Type B pancreatic cell (in vitro differentiated cells): ENCODE data around the gene FIGN. TPM values are rescaled to one million over a fixed set of nuclear protein-coding genes. Genes with fewer than 3 reads are reported as not detected.

Experiments
- DNase-seq: peaks from one replicate; pipeline ENCODE4 v3.0.0; 2021; ENCODE audit warnings: mixed read lengths; ENCODE audit not compliant: unreplicated experiment; ENCODE audit errors: extremely low spot score
- H3K27ac Mint-ChIP-seq: 2 replicates; pipeline ENCODE4 v1.8.0; 2021; ENCODE audit warnings: mild to moderate bottlenecking, mixed read lengths
- H3K27me3 Mint-ChIP-seq: 2 replicates; pipeline ENCODE4 v1.8.0; 2021; ENCODE audit warnings: mixed read lengths
- H3K36me3 Mint-ChIP-seq: 2 replicates; pipeline ENCODE4 v1.8.0; 2021; ENCODE audit warnings: mixed read lengths
- H3K4me1 Mint-ChIP-seq: one replicate; pipeline ENCODE4 v1.8.0; 2021; ENCODE audit warnings: mixed read lengths; ENCODE audit not compliant: unreplicated experiment
- H3K4me3 Mint-ChIP-seq: 2 replicates; pipeline ENCODE4 v1.8.0; 2021; ENCODE audit warnings: mild to moderate bottlenecking, mixed read lengths
- H3K9me3 Mint-ChIP-seq: 2 replicates; pipeline ENCODE4 v1.8.0; 2021; ENCODE audit warnings: mixed read lengths
- CTCF ChIP-seq: fragments of 200-600 bp; sonication (generic); conservative IDR thresholded peaks from 2 replicates; pipeline ENCODE4 v1.5.0; 2021; ENCODE audit warnings: antibody characterized with exemption, mild to moderate bottlenecking
- total RNA-seq: library from RNA; stranded (reverse); gene quantifications from 2 replicates; pipeline ENCODE4 v1.2.1, GENCODE V29; 2021; ENCODE audit warnings: low replicate concordance

Gene FIGN
- total RNA-seq, 1 donor from 2014 or later: 19.5 TPM

- H3K36me3 Mint-ChIP-seq: no peaks in the 10 kb centered on the region
- no peaks in the 10 kb centered on the region for H3K4me1 Mint-ChIP-seq
- no peak overlapping the region for H3K27ac Mint-ChIP-seq
- H3K4me3 Mint-ChIP-seq: no peak overlapping the region
- no peak for DNase-seq
- no peaks in the 10 kb centered on the region for H3K27me3 Mint-ChIP-seq
- H3K9me3 Mint-ChIP-seq: no peaks in the 10 kb centered on the region
- no peak for TF ChIP-seq CTCF
Observed at GRCh38 chr2:163563336-163563735, 172.5 kb downstream of the FIGN start.

DNA sequence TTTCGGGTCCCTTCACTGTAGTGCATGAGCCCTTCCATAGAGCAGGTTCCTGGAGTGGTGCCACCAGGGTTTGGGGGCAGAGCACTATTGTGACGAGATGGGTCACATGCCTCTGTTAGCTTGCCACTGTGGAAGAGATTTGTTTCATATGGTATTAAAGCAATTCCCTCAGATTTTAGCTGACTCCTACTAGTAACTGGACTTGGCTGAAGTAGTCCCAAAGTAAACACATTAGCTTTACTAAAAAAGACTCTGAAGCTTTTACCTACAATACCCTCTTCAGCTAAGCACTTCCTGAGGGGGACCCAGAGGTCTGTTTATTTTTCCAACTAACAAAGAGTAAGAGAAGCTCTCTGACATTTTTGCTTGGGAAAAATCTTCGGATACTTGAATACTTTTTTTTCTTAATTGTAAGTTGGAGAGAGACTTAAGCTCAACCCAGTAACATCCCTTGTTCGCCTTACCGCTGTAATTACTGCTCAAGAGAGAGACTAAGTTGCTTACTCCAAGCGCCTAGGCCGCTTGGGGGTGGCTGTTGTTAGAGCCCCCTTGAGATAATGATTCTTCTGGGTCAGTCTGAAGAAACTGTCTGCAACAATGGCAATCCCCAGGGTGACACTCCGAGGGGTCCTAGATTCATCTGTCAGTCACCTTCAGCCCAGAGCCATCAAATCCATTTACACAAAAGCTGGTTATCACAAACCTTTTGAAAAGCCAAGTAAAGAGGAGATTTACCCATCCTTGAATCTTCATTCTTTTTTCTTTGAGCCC, 177.4 kb downstream of the FIGN start:
- Mint-ChIP-seq H3K9me3 (peaks cover 4% of the 10 kb centered on the region), H3K27me3 (no peaks in the 10 kb centered on the region), H3K36me3 (no peaks in the 10 kb centered on the region), H3K27ac (no peak overlapping the region), H3K4me3 (no peak overlapping the region), H3K4me1 (peaks cover 13% of the 10 kb centered on the region)
- DNase-seq: no peak
- no peak for TF ChIP-seq CTCF

- H3K9me3 Mint-ChIP-seq: peaks cover 4% of the 10 kb centered on the region
- DNase-seq: no peak
- no peak overlapping the region for H3K4me3 Mint-ChIP-seq
- H3K36me3 Mint-ChIP-seq: no peaks in the 10 kb centered on the region
- no peak overlapping the region for H3K27ac Mint-ChIP-seq
- no peaks in the 10 kb centered on the region for H3K27me3 Mint-ChIP-seq
- TF ChIP-seq CTCF: no peak
- peaks cover 13% of the 10 kb centered on the region for H3K4me1 Mint-ChIP-seq
Observed at GRCh38 chr2:163556511-163556910, 179.3 kb downstream of the FIGN start.

DNA sequence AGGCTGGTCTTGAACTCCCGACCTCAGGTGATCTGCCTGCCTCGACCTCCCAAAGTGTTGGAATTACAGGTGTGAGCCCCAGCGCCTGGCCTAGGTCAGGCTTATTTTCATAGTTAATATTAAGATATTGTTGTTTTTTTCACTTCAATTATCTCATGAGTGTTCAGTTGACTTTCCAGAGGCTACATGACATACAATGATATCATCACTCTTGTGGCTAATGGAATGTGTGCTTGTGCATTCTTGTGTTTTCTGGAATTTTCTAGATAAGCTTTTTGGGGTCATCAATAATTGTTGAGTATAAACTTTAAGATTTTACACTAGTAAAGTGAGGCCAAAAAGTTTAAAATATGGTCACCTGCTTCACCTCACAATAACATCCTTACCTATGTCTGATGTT, 180.9 kb downstream of the FIGN start:
- H3K4me1 Mint-ChIP-seq: peaks cover 13% of the 10 kb centered on the region
- H3K36me3 Mint-ChIP-seq: no peaks in the 10 kb centered on the region
- peaks cover 4% of the 10 kb centered on the region for H3K9me3 Mint-ChIP-seq
- H3K27ac Mint-ChIP-seq: no peak overlapping the region
- no peak for TF ChIP-seq CTCF
- no peak overlapping the region for H3K4me3 Mint-ChIP-seq
- DNase-seq: no peak
- H3K27me3 Mint-ChIP-seq: no peaks in the 10 kb centered on the region

DNA sequence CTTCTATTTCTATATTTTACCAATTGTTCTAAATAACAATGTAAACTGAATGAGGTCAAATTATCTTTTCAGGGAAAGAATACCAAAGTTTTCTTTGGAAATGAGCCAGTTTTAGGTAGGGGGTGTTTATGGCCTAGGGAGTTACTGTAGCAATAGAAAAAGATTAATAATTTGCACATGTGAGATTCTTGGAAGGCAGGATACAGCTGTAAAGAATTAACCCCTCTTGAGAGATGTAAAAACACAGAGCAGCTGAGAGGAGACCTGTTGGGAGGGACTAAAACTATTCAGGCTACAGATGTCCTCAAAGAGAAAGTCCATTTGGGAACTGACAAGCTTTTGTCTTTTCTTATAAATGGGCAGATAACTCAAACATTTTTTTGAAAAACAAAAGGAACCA, 182.2 kb downstream of the FIGN start:
- DNase-seq: no peak
- TF ChIP-seq CTCF: no peak
- Mint-ChIP-seq H3K9me3 (peaks cover 4% of the 10 kb centered on the region), H3K4me3 (no peak overlapping the region), H3K4me1 (peaks cover 13% of the 10 kb centered on the region), H3K27me3 (no peaks in the 10 kb centered on the region), H3K27ac (no peak overlapping the region), H3K36me3 (no peaks in the 10 kb centered on the region)

DNA sequence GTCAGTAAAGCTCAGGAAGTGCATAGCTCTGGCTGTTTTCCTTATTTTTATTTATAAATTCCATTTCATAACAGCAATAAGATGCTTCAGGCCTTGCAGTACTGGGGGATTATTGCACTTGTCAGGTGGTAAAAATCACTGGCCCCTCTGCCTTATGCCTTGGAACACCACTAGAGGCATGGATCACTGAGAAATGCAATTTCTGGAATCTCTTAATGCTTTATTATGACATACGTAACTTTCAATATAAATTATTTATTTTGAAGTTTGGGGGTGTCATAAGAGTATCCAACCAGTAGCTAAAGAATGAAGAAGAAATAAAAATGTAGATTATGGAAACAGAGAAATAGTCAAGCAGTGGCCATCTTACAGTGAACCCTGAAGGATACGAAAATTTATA, 183.1 kb downstream of the FIGN start:
- H3K9me3 Mint-ChIP-seq: peaks cover 2% of the 10 kb centered on the region
- no peak overlapping the region for H3K4me3 Mint-ChIP-seq
- no peak for DNase-seq
- no peaks in the 10 kb centered on the region for H3K27me3 Mint-ChIP-seq
- TF ChIP-seq CTCF: peak; percentile 63
- no peak overlapping the region for H3K27ac Mint-ChIP-seq
- no peaks in the 10 kb centered on the region for H3K36me3 Mint-ChIP-seq
- peaks cover 13% of the 10 kb centered on the region for H3K4me1 Mint-ChIP-seq
